Omental fat pad (tissue), 4 donors: ENCODE data around the gene NSUN7. TPM values are rescaled to one million over a fixed set of nuclear protein-coding genes. Genes with fewer than 3 reads are reported as not detected.

ENCODE experiments used
- ATAC-seq: fragments of 150-250 bp; one replicate; pipeline ENCODE4 v1.9.1; 2016; ENCODE audit warnings: mild to moderate bottlenecking, moderate library complexity; ENCODE audit not compliant: low FRiP score
- DNase-seq: peaks from one replicate; pipeline ENCODE4 v3.0.0-alpha.2; 2019; ENCODE audit warnings: low spot score
- total RNA-seq, 4 donors: library from RNA; depleted of rRNA; stranded (reverse); fragments of >200 nt; gene quantifications; one replicate each; pipeline ENCODE4 v1.1.0, GENCODE V29; 2016
- TF ChIP-seq, protein P1 (sequence below), 3 donors: fragments of 450-650 bp; IDR thresholded peaks; one replicate each; pipeline ENCODE4 v1.5.1; 2016 to 2017; ENCODE audit warnings: antibody characterized with exemption in 3 of 3, mild to moderate bottlenecking in 3 of 3, moderate library complexity in 2 of 3

Gene NSUN7
- total RNA-seq, 4 donors from 2014 or later = 1.1 to 6.0 (median 1.3) TPM

DNA sequence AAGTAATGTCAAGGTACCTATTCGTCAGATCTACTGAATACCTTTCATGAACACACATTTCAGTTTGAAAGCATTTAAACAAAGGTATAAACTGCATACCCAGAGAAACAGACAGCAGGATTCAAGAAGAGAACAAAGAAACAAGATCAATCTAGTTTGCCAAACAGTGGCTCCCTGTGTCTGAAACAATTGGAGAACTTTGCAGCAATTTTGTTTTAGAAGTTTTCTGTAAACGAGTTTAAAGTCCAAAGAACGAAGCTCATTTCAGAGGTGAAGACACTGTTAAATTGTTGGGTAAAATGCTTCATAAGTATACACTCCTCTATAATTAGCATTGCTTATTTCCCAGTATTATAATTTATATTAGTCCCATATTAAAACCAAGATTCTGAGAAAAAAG is 21.4 kb upstream of the NSUN7 start:
- DNase-seq (no peak), ATAC-seq (no peak)
- TF ChIP-seq, protein P1, sequence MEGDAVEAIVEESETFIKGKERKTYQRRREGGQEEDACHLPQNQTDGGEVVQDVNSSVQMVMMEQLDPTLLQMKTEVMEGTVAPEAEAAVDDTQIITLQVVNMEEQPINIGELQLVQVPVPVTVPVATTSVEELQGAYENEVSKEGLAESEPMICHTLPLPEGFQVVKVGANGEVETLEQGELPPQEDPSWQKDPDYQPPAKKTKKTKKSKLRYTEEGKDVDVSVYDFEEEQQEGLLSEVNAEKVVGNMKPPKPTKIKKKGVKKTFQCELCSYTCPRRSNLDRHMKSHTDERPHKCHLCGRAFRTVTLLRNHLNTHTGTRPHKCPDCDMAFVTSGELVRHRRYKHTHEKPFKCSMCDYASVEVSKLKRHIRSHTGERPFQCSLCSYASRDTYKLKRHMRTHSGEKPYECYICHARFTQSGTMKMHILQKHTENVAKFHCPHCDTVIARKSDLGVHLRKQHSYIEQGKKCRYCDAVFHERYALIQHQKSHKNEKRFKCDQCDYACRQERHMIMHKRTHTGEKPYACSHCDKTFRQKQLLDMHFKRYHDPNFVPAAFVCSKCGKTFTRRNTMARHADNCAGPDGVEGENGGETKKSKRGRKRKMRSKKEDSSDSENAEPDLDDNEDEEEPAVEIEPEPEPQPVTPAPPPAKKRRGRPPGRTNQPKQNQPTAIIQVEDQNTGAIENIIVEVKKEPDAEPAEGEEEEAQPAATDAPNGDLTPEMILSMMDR (IDR thresholded peaks at IDR 0.05) = no peak

DNA sequence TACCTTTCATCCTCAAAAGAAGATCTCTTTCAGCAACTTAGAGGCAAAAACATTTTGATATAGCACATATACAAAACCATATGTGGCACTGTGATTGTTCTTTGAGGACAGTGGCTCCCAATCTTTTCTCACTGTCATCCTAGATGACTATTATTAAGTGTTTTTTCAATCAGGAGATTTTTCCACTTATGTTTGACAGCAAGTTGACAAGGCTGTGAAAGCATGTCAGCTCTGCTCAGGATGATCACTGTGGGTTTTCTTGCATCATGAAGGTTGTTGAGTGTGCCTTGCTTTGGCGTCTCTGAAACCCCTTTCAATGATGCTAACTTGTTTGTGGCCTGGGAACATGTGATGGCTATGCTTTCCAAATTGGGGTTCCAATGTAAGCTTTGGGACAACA is 20.2 kb upstream of the NSUN7 start:
- no peak for ATAC-seq
- TF ChIP-seq, protein P1 (IDR thresholded peaks at IDR 0.05) = no peak
- no peak for DNase-seq

DNA sequence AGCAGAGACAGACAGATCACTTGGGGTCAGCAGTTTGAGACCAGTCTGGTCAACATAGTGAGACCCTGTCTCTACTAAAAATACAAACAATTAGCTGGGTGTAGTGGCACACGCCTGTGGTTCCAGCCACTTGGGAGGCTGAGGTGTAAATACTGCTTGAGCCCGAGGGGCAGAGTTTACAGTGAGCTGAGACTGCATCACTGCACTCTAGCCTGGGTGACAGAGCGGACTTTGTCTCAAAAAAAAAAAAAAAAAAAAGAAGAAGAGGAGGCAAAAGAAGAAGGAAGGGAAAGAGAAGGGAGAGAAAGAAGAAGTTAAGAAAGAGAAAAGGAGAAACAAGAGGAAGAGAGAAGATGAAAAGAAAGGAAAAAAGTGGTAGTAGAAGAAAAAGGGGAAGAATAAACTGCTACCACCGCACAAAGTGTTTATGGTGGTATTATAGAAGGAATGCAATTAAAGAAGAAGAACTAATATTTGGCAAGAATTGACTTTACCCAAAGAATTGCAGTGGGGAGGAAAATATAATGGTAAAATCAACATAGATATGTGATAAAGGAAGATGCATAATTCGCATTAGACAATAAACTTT is 19.6 kb upstream of the NSUN7 start:
- TF ChIP-seq, protein P1 (IDR thresholded peaks at IDR 0.05) = no peak
- ATAC-seq (no peak), DNase-seq (no peak)

DNA sequence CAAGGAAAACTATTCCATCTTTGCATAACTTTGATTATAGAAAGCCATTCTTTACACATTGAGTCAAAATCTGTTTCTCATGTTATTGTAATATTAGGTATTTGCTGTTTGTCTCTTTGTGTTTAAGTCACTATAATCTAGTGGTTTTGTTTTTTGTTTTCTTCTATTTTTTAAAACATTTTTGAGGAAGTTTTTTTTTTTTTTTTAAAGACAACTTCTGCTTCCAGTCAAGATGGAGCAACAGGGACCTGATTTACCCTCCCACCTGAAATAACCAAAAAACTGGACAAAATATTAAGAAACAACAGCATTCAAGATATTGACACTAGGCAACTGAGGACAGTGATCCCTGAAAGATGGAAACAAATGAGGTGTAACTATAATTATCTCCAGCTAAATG is 18.4 kb upstream of the NSUN7 start:
- DNase-seq (no peak), ATAC-seq (no peak)
- TF ChIP-seq, protein P1 (IDR thresholded peaks at IDR 0.05) = no peak

DNA sequence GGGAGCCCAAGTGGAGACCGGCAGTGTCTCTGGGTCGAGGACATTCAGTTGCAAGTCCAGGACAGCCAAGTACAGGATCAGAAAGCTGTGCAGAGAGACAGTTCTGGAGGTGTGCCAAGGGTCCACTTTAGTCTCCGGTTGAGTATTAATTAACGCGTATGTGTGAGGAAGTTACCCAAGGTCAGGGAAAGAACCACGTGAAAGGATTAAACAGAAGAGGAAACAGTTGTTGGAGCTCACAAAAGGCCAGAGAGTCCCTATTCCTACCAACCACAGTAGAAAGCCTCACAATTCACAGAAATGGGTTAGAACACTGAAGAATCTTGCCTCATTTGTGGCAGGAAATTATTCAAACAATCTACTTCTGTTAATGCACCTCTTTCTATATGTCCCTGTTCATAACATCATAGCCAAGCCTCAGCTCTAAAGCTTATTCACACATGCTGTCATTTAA is 17.9 kb upstream of the NSUN7 start:
- TF ChIP-seq, protein P1 (IDR thresholded peaks at IDR 0.05) = no peak
- DNase-seq (no peak), ATAC-seq (no peak)

DNA sequence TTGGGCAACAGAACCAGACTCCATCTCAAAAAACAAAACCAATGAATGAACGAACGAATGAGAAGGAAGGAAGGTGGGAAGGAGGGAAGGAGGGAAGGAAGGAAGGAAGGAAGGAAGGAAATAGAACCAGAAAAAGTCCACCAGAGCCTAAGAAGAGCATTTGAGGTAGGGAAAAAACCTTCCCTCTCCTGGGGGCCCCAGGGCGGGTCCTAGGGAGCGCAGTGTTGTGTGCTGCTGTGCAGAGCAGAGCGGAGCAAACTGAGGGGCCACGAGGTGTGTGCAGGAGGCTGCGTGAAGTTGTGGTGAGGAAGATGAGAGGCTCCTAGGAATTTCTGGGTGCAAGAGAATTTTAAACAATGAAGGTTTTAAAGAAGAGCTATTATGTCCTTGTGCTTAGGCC is 16.0 kb upstream of the NSUN7 start:
- DNase-seq (no peak), ATAC-seq (no peak)
- TF ChIP-seq, protein P1 (IDR thresholded peaks at IDR 0.05) = no peak

DNA sequence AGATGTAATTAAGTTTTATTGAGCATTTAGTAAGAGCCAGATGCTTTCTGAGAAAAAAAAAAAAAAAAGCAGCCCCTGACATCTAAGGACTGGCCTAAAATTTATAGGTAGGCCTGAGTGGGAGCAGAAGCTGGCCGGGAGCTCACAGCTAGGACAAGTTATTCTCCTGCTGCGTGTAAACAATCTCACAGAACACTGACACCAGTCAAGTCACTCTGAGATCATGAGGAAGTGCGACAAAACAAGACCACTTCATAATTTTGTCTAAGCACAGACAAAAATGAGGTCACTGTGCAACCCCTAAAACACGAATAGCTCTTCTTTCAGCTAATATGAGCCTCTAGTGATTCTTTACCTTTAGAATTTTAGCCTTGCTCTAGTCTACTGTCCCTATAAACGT is 15.3 kb upstream of the NSUN7 start:
- ATAC-seq (no peak), DNase-seq (no peak)
- TF ChIP-seq, protein P1 (IDR thresholded peaks at IDR 0.05) = no peak
